ENCODE results near the gene ZNF862.

The ZNF862 gene

GRCh38 chr7:149879766-149880637 lies 41.8 kb downstream of the ZNF862 start:
- no peak overlapping the region for H3K4me3 ChIP-seq (ENCODE audit: low read length)
- WGBS (ENCODE audit: insufficient coverage, insufficient read length): no CpG with 5 or more reads among the region's 16 CpGs
- H3K36me3 ChIP-seq (ENCODE audit: control insufficient read depth, insufficient read depth, low read length): no peaks in the 10 kb centered on the region
- H3K9me3 ChIP-seq (ENCODE audit: control insufficient read depth, insufficient read depth, low read length): no peaks in the 10 kb centered on the region
- no peak for DNase-seq (ENCODE audit: low read depth, low spot score)
- no peak overlapping the region for H3K27ac ChIP-seq (ENCODE audit: low read length)
- H3K4me1 ChIP-seq (ENCODE audit: control insufficient read depth, insufficient read depth, low read length): 0 out of 2 replicates have a peak, but pooled peaks cover 1% of the 10 kb centered on the region
- H3K27me3 ChIP-seq (ENCODE audit: control insufficient read depth, insufficient read depth, low read length): no peaks in the 10 kb centered on the region; the same call in 1 of the 2 replicates

GRCh38 chr7:149880638-149881311 lies 42.6 kb downstream of the ZNF862 start:
- WGBS (ENCODE audit: insufficient coverage, insufficient read length): no CpG with 5 or more reads among the region's 14 CpGs

DNA sequence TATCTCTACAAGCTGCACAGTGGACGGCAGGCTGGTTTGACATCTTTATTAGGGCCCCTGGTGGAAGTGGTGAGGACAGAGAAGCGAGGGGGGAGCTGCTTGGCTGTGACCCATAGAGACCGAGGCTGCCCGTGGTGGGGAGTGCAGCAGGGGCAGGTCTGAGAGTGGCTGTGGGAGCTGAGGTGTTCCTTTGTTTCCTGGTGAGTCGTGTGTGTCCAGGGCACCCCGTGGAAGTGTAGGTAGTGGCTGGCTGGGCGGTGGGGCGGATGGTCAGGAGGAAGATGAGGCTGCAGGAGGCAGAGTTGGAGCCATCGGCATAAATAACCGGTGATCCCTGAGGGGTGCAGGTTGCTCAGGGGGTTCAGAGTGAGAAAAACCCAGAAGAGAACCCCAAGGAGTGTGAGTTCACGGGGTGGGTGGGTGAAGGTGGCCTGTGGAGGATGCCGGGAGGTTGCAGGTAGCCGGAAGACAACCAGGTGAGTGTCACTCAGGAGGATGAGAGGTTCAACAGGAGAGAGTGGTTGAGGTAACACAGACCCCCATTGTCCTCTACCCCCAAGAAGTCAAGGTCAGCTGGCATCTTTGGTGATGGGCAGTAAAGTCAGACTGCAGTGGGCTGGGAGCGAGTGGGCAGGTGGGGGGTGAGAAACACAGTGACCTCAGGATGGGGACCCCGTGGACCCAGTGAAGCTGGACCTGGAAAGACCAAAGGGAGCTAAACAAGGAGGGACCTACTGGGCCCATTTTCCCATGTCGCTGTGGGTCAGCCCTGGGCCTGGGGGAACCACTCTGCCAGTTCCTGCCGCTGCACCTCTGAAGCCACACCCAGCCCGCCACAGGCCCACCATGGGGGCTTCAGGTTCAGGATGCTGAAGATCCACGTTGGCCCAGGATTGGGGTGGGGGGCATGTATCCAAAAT lies 43.4 kb downstream of the ZNF862 start:
- Histone ChIP-seq H3K27me3 (ENCODE audit: control insufficient read depth, insufficient read depth, low read length) (no peaks in the 10 kb centered on the region), H3K36me3 (ENCODE audit: control insufficient read depth, insufficient read depth, low read length) (no peaks in the 10 kb centered on the region), H3K4me1 (ENCODE audit: control insufficient read depth, insufficient read depth, low read length) (0 out of 2 replicates have a peak, but pooled peaks cover 3% of the 10 kb centered on the region), H3K9me3 (ENCODE audit: control insufficient read depth, insufficient read depth, low read length) (no peaks in the 10 kb centered on the region), H3K4me3 (ENCODE audit: low read length) (no peak overlapping the region), H3K27ac (ENCODE audit: low read length) (no peak overlapping the region)
- WGBS (ENCODE audit: insufficient coverage, insufficient read length): no CpG with 5 or more reads among the region's 19 CpGs
- DNase-seq (ENCODE audit: low read depth, low spot score): no peak

More at GRCh38 chr7:149880638-149881311, 42.6 kb downstream of the ZNF862 start:
- H3K27me3 ChIP-seq (ENCODE audit: control insufficient read depth, insufficient read depth, low read length): no peaks in the 10 kb centered on the region
- no peaks in the 10 kb centered on the region for H3K36me3 ChIP-seq (ENCODE audit: control insufficient read depth, insufficient read depth, low read length)
- no peaks in the 10 kb centered on the region for H3K9me3 ChIP-seq (ENCODE audit: control insufficient read depth, insufficient read depth, low read length)
- H3K27ac ChIP-seq (ENCODE audit: low read length): no peak overlapping the region
- H3K4me3 ChIP-seq (ENCODE audit: low read length): no peak overlapping the region
- DNase-seq (ENCODE audit: low read depth, low spot score): no peak
- 0 out of 2 replicates have a peak, but pooled peaks cover 3% of the 10 kb centered on the region for H3K4me1 ChIP-seq (ENCODE audit: control insufficient read depth, insufficient read depth, low read length)

GRCh38 chr7:149882248-149883047 lies 44.3 kb downstream of the ZNF862 start:
- Histone ChIP-seq H3K27ac (ENCODE audit: low read length) (no peak overlapping the region), H3K4me3 (ENCODE audit: low read length) (no peak overlapping the region), H3K4me1 (ENCODE audit: control insufficient read depth, insufficient read depth, low read length) (0 out of 2 replicates have a peak, but pooled peaks cover 3% of the 10 kb centered on the region), H3K36me3 (ENCODE audit: control insufficient read depth, insufficient read depth, low read length) (no peaks in the 10 kb centered on the region), H3K9me3 (ENCODE audit: control insufficient read depth, insufficient read depth, low read length) (no peaks in the 10 kb centered on the region), H3K27me3 (ENCODE audit: control insufficient read depth, insufficient read depth, low read length) (no peaks in the 10 kb centered on the region)
- no CpG with 5 or more reads among the region's 11 CpGs for WGBS (ENCODE audit: insufficient coverage, insufficient read length)
- DNase-seq (ENCODE audit: low read depth, low spot score): no peak

DNA sequence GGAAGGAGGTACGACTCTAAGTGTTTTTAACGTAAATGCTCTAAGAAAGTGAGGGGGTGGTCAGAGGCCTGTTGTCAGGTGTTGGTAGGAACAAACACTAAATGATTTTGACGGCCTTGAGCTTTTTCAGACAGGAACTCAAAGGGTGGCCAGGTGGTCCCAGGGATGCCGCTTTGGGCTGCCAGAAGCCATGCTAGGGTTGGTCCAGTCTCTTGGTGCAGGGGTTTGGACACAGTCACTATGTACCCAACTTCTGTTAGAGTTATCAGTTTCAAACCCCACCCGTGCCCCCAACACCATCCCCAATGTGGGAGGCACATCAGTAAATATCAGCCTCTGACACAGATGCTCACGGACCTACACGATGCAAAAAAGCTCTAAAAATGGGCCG lies 44.9 kb downstream of the ZNF862 start:
- WGBS (ENCODE audit: insufficient coverage, insufficient read length): no CpG with 5 or more reads among the region's 8 CpGs
- Histone ChIP-seq H3K4me3 (ENCODE audit: low read length) (no peak overlapping the region), H3K27ac (ENCODE audit: low read length) (no peak overlapping the region), H3K36me3 (ENCODE audit: control insufficient read depth, insufficient read depth, low read length) (no peaks in the 10 kb centered on the region), H3K27me3 (ENCODE audit: control insufficient read depth, insufficient read depth, low read length) (no peaks in the 10 kb centered on the region), H3K9me3 (ENCODE audit: control insufficient read depth, insufficient read depth, low read length) (no peaks in the 10 kb centered on the region), H3K4me1 (ENCODE audit: control insufficient read depth, insufficient read depth, low read length) (0 out of 2 replicates have a peak, but pooled peaks cover 3% of the 10 kb centered on the region)
- no peak for DNase-seq (ENCODE audit: low read depth, low spot score)

DNA sequence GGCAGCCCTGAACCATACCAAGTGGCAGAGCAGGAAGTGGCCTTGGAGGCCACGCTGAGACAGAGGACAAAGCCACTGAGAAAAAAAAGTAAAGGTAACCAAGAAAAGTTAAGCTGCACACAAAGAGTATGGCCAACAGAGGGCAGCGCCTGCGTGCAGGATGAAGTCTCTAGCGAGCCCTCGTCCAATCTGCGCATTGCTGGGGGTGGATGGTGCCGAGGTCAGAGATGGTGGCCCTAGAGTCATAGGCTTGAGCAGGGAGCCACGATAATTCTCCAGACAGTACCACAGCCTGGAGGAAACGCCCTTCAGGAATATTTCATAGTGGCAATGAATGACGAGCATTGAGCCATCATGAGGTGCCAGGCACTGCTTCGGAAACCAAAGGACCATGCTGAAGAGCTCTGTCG lies 45.3 kb downstream of the ZNF862 start:
- Histone ChIP-seq H3K27ac (ENCODE audit: low read length) (no peak overlapping the region), H3K4me3 (ENCODE audit: low read length) (no peak overlapping the region), H3K9me3 (ENCODE audit: control insufficient read depth, insufficient read depth, low read length) (no peaks in the 10 kb centered on the region), H3K4me1 (ENCODE audit: control insufficient read depth, insufficient read depth, low read length) (0 out of 2 replicates have a peak, but pooled peaks cover 3% of the 10 kb centered on the region), H3K36me3 (ENCODE audit: control insufficient read depth, insufficient read depth, low read length) (no peaks in the 10 kb centered on the region), H3K27me3 (ENCODE audit: control insufficient read depth, insufficient read depth, low read length) (no peaks in the 10 kb centered on the region)
- no peak for DNase-seq (ENCODE audit: low read depth, low spot score)
- WGBS (ENCODE audit: insufficient coverage, insufficient read length): no CpG with 5 or more reads among the region's 12 CpGs

DNA sequence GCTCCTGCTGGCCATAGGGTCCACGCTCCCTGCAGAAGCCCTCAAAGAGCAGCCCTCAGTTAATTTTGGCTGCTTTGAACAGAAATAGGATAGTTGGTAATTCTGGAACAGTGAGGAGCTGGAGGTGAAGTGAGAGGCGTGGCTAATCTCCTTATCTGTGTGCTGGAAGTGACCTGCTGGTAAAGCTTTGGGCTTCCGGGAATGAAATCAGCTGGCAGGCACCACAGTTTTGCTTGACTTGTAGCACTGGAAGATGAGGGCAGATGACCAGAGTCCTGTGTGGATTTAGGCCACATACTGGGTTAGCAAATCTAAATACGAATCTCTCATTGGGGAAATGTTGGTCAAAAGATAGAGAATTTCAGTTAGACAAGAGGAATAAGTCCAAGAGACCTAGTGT lies 45.8 kb downstream of the ZNF862 start:
- Histone ChIP-seq H3K36me3 (ENCODE audit: control insufficient read depth, insufficient read depth, low read length) (no peaks in the 10 kb centered on the region), H3K4me3 (ENCODE audit: low read length) (no peak overlapping the region), H3K27me3 (ENCODE audit: control insufficient read depth, insufficient read depth, low read length) (no peaks in the 10 kb centered on the region), H3K27ac (ENCODE audit: low read length) (no peak overlapping the region), H3K9me3 (ENCODE audit: control insufficient read depth, insufficient read depth, low read length) (no peaks in the 10 kb centered on the region), H3K4me1 (ENCODE audit: control insufficient read depth, insufficient read depth, low read length) (0 out of 2 replicates have a peak, but pooled peaks cover 3% of the 10 kb centered on the region)
- DNase-seq (ENCODE audit: low read depth, low spot score): no peak
- WGBS (ENCODE audit: insufficient coverage, insufficient read length): no CpG with 5 or more reads among the region's 4 CpGs

GRCh38 chr7:149884541-149884940 lies 46.4 kb downstream of the ZNF862 start:
- Histone ChIP-seq H3K9me3 (ENCODE audit: control insufficient read depth, insufficient read depth, low read length) (no peaks in the 10 kb centered on the region), H3K4me3 (ENCODE audit: low read length) (no peak overlapping the region), H3K27me3 (ENCODE audit: control insufficient read depth, insufficient read depth, low read length) (no peaks in the 10 kb centered on the region), H3K4me1 (ENCODE audit: control insufficient read depth, insufficient read depth, low read length) (0 out of 2 replicates have a peak, but pooled peaks cover 3% of the 10 kb centered on the region), H3K36me3 (ENCODE audit: control insufficient read depth, insufficient read depth, low read length) (no peaks in the 10 kb centered on the region), H3K27ac (ENCODE audit: low read length) (no peak overlapping the region)
- no peak for DNase-seq (ENCODE audit: low read depth, low spot score)
- WGBS (ENCODE audit: insufficient coverage, insufficient read length): no CpG with 5 or more reads among the region's 2 CpGs

- H3K4me3 ChIP-seq (ENCODE audit: low read length): no peak overlapping the region
- no CpG with 5 or more reads among the region's 13 CpGs for WGBS (ENCODE audit: insufficient coverage, insufficient read length)
- H3K4me1 ChIP-seq (ENCODE audit: control insufficient read depth, insufficient read depth, low read length): 0 out of 2 replicates have a peak, but pooled peaks cover 2% of the 10 kb centered on the region
- H3K36me3 ChIP-seq (ENCODE audit: control insufficient read depth, insufficient read depth, low read length): no peaks in the 10 kb centered on the region
- no peaks in the 10 kb centered on the region for H3K9me3 ChIP-seq (ENCODE audit: control insufficient read depth, insufficient read depth, low read length)
- no peaks in the 10 kb centered on the region for H3K27me3 ChIP-seq (ENCODE audit: control insufficient read depth, insufficient read depth, low read length)
- no peak for DNase-seq (ENCODE audit: low read depth, low spot score)
- no peak overlapping the region for H3K27ac ChIP-seq (ENCODE audit: low read length)
These were observed 47.2 kb downstream of the ZNF862 start for GRCh38 chr7:149885191-149886017.
